Pancreas (tissue), 10 donors: Measurements from ENCODE around the gene HLA-F. TPM values are rescaled to one million over a fixed set of nuclear protein-coding genes. Genes with fewer than 3 reads are reported as not detected.

Experiments used
- ATAC-seq, 4 donors: fragments of 200-7000 bp; cut with Tn5 transposase; one replicate each; pipeline versions ENCODE4 v1.8.0 to v1.9.1; 2020; ENCODE audit warnings: mild to moderate bottlenecking in 4 of 4, moderate library complexity in 4 of 4
- DNase-seq, 6 donors: peaks; one replicate each; pipeline ENCODE4 v3.0.0-alpha.2; 2020
- FAIRE-seq: peaks from 2 replicates; lab custom pipeline; 2012; peaks lifted over from hg19 to GRCh38; lab: Jason Lieb, UNC
- H3K27ac ChIP-seq, 4 donors: fragments of 200-600 bp; sonication (generic); 1 replicate in 3 of 4; 2 replicates in 1 of 4; pipeline versions ENCODE4 v1.5.0 to v1.8.0; 2020
- H3K27me3 ChIP-seq, 4 donors: fragments of 200-600 bp; one replicate each; pipeline ENCODE4 v1.8.0; 2021
- H3K36me3 ChIP-seq, 3 donors: fragments of 200-600 bp; sonication (generic) in 1 of 3; one replicate each; pipeline versions ENCODE4 v1.5.0 to v1.8.0; 2020 to 2021
- H3K4me1 ChIP-seq, 3 donors: fragments of 200-600 bp; one replicate each; pipeline ENCODE4 v1.8.0; 2021
- H3K4me3 ChIP-seq, 4 donors: fragments of 200-600 bp; sonication (generic) in 2 of 4; one replicate each; pipeline versions ENCODE4 v1.5.0 to v1.8.0; 2020 to 2021
- H3K9me3 ChIP-seq, 4 donors: fragments of 200-600 bp; one replicate each; pipeline ENCODE4 v1.8.0; 2021
- WGBS, 2 donors: extraction: QIAGEN DNeasy Blood & Tissue Kit; methylation state at CpG; one replicate each; pipeline ENCODE4 v1.1.7; 2013; 5-methylcytosine and 5-hydroxymethylcytosine counted together
- intact Hi-C, 3 donors: fragments of 100-400 bp; cut with DNase I; formaldehyde crosslinking; loops; one replicate each; pipeline versions ENCODE4 v1.11.1 to v1.14.2; 2022
- polyA plus RNA-seq, 2 donors: library from polyadenylated mRNA; stranded (reverse); fragments of 200-250 nt; gene quantifications; one replicate each; pipeline ENCODE4 v1.2.3, GENCODE V29; 2013
- total RNA-seq, 6 donors: library from RNA; stranded (reverse); fragmentation: NEBNext Ultra II Directional in 4 of 6; extraction: Animal tissue kit (Norgen Biotek cat#: 25700) in 4 of 6; gene quantifications; one replicate each; pipeline versions ENCODE4 v1.2.1 to v1.2.4, GENCODE V29; 2021 to 2023
- TF ChIP-seq, protein P1 (sequence below), 4 donors: fragments of 200-600 bp; sonication (generic) in 3 of 4; IDR thresholded peaks; one replicate each; pipeline versions ENCODE4 v1.5.0 to v1.8.0; 2021; ENCODE audit warnings: antibody characterized with exemption in 4 of 4
- donor health status: healthy with polysubstance abuse.
- donor health status: DM: no; HTN: no; CAD: no; lungs with moderate emphysema.
- donor health status: DM: no; HTN: no; CAD: no.
- donor health status: control.
- donor health status: control.
- donor health status: Bipolar disorder and iron deficiency.
- donor health status: DM: yes; HTN: yes; CAD: no.
- donor health status: DM: no; HTN: no; CAD: no.
- donor health status: DM: no; HTN: no; CAD: no.
- donor health status: DM: yes; HTN: yes; CAD: no.

HLA-F gene
- total RNA-seq (10 to 100 TPM in 4 of 6 donors, 1 to 10 TPM in 2; 6.1 to 33.8 (median 12.7) TPM), polyA plus RNA-seq (10 to 100 TPM; 30.1 to 72.6 TPM)

DNA sequence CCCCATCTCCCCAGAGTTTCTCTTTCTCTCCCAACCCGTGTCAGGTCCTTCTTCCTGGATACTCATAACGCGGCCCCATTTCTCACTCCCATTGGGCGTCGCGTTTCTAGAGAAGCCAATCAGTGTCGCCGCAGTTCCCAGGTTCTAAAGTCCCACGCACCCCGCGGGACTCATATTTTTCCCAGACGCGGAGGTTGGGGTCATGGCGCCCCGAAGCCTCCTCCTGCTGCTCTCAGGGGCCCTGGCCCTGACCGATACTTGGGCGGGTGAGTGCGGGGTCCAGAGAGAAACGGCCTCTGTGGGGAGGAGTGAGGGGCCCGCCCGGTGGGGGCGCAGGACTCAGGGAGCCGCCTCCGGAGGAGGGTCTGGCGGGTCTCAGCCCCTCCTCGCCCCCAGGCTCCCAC lies at the start of gene HLA-F:
Gene HLA-F, plus strand, starts transcription at position 173 of the 404 bp plus-strand sequence. Its CDS starts 30 bp downstream, at position 203.
- peak; percentile 95 to 99 (median 96) for ATAC-seq
- H3K36me3 ChIP-seq: no peaks in the 10 kb centered on the region
- H3K4me1 ChIP-seq: no peaks in the 10 kb centered on the region
- FAIRE-seq: peak; percentile 73
- peak; percentile 52 to 84 (median 76) for DNase-seq
- intact Hi-C loops: no loop called here
- H3K9me3 ChIP-seq: no peaks in the 10 kb centered on the region
- WGBS, 2 donors: 0 to 1% methylated on average over 26 of the region's 26 CpGs
- peak within 1 kb of the TSS in 3 of 4 donors; percentile 13 to 70 (median 55) for H3K27ac ChIP-seq
- TF ChIP-seq, protein P1, sequence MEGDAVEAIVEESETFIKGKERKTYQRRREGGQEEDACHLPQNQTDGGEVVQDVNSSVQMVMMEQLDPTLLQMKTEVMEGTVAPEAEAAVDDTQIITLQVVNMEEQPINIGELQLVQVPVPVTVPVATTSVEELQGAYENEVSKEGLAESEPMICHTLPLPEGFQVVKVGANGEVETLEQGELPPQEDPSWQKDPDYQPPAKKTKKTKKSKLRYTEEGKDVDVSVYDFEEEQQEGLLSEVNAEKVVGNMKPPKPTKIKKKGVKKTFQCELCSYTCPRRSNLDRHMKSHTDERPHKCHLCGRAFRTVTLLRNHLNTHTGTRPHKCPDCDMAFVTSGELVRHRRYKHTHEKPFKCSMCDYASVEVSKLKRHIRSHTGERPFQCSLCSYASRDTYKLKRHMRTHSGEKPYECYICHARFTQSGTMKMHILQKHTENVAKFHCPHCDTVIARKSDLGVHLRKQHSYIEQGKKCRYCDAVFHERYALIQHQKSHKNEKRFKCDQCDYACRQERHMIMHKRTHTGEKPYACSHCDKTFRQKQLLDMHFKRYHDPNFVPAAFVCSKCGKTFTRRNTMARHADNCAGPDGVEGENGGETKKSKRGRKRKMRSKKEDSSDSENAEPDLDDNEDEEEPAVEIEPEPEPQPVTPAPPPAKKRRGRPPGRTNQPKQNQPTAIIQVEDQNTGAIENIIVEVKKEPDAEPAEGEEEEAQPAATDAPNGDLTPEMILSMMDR (IDR thresholded peaks at IDR 0.05): no peak
- peak within 1 kb of the TSS; percentile 64 to 79 (median 74) for H3K4me3 ChIP-seq
- H3K27me3 ChIP-seq: no peaks in the 10 kb centered on the region

DNA sequence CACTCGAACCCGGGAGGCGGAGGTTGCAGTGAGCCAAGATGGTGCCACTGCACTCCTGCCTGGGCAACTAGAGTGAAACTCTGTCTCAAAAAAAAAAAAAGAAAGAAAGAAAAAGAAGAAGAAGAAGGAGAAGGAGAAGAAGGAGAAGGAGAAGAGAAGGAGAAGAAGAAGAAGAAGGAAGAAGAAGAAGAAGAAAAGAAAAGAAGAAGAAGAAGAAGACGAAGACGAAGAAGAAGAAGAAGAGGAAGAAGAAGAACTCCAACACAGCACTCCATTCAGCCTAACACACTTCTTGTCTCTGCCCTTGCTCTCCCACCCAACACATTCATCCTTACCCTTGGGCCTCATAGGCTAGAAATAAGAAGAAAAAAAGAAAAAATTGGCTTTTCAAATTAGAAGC lies 49.2 kb upstream of the HLA-F start:
- no peak overlapping the region for H3K4me3 ChIP-seq
- no peaks in the 10 kb centered on the region for H3K36me3 ChIP-seq
- ATAC-seq: no peak
- no peaks in the 10 kb centered on the region for H3K9me3 ChIP-seq
- H3K27ac ChIP-seq: no peak overlapping the region
- no peak for FAIRE-seq
- no peaks in the 10 kb centered on the region for H3K4me1 ChIP-seq
- DNase-seq: no peak
- 71 to 82% methylated on average over 5 of the region's 5 CpGs for WGBS, 2 donors
- intact Hi-C loops: no loop called here
- no peaks in the 10 kb centered on the region for H3K27me3 ChIP-seq
- TF ChIP-seq, protein P1 (IDR thresholded peaks at IDR 0.05): no peak

DNA sequence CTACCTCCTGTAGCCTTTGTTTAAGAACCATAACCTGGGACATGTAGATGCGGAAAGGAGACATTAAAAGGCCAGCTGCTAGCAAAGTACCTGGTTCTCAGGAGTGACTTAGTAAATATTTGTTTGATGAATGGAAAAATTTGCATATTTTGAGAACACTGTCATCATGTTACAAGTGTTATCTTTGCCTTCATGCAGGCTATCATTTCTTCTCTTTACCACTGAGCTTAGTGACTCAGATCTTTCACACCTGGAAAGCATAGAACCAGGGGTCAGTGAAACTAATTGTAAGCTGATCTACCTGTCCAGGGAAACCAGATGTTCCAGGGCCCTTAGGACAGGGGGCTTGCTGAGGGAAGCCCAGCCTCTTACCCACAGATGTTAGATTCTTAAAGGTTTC lies 47.7 kb upstream of the HLA-F start:
- no peak overlapping the region for H3K27ac ChIP-seq
- H3K27me3 ChIP-seq: no peaks in the 10 kb centered on the region
- DNase-seq: no peak
- intact Hi-C loops: no loop called here
- H3K36me3 ChIP-seq: no peaks in the 10 kb centered on the region
- no peaks in the 10 kb centered on the region for H3K9me3 ChIP-seq
- TF ChIP-seq, protein P1 (IDR thresholded peaks at IDR 0.05): no peak
- no peak for ATAC-seq
- H3K4me1 ChIP-seq: no peaks in the 10 kb centered on the region
- FAIRE-seq: no peak
- WGBS, 2 donors: 42 to 77% methylated on average over 1 of the region's 1 CpG
- H3K4me3 ChIP-seq: no peak overlapping the region

DNA sequence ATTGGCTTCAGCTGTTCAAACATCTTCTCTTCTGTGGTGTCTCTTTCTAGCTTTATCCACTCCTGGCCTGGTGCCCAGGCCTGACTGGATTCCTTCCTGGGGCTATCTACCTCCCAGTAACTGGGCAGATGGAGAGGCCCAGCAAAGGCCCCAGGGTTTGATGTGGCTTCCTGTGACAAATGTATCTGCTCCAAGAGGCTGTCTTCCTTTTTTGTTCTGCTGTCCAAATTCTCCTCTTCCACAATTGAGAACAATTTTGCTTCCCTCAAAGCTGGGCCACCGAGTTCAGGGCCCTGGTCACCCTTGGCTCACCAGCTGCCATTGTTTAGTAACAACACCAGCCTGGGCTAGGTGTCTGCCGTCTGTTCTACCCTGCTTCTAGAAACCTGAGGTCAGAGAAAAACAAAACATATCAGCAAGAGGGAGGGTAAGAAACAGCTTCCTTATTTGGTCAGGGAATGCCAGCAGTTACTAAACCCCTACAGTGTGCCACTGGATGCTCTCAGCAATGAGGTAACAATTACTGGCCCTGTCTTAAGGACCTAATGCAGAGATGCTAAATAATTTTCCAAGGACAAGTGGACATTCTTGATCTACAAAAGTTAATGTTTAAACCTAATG lies 46.1 kb upstream of the HLA-F start:
- DNase-seq: no peak
- Histone ChIP-seq H3K27ac (no peak overlapping the region), H3K9me3 (no peaks in the 10 kb centered on the region), H3K27me3 (no peaks in the 10 kb centered on the region), H3K36me3 (no peaks in the 10 kb centered on the region), H3K4me1 (no peaks in the 10 kb centered on the region), H3K4me3 (no peak overlapping the region)
- no peak for FAIRE-seq
- intact Hi-C loops: no loop called here
- peak in 1 of 4 donors; percentile 24 for ATAC-seq
- WGBS, 2 donors: 39 to 41% methylated on average over 2 of the region's 2 CpGs
- TF ChIP-seq, protein P1 (IDR thresholded peaks at IDR 0.05): no peak

DNA sequence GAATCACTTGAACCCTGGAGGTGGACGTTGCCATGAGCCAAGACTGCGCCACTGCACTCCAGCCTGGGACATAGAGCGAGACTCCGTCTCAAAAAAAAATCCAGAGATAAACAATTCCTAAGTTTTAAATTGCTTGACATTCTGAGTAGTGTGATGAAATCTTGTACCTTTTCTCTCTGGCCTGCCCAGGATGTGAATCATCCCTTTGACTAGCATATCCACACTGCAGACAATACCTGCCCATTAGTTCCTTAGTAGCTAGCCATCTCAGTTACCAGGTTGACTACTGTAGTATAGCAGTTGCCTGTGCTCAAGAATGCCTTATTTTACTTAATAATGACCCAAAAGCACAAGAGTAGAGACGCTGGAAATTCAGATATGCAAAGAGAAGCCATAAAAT lies 45.1 kb upstream of the HLA-F start:
- Histone ChIP-seq H3K27ac (no peak overlapping the region), H3K4me1 (no peaks in the 10 kb centered on the region), H3K4me3 (no peak overlapping the region), H3K36me3 (no peaks in the 10 kb centered on the region), H3K9me3 (no peaks in the 10 kb centered on the region), H3K27me3 (no peaks in the 10 kb centered on the region)
- WGBS, 2 donors: 80% methylated on average over 5 of the region's 5 CpGs
- TF ChIP-seq, protein P1 (IDR thresholded peaks at IDR 0.05): no peak
- ATAC-seq: no peak
- intact Hi-C loops: no loop called here
- DNase-seq: no peak
- no peak for FAIRE-seq
